Stimulated activated CD8-positive, alpha-beta memory T cell treated with anti-CD3 and anti-CD28 coated beads, Interleukin-4, amount 100 ng/mL, for 1 hour (primary cell): ENCODE measurements around the gene C11orf65.

Source experiments
- DNase-seq, 2 donors: peaks; one replicate each; pipeline ENCODE4 v3.0.0-alpha.2; 2020; ENCODE audit warnings: low read depth in 2 of 2, low spot score in 1 of 2

The C11orf65 gene

DNA sequence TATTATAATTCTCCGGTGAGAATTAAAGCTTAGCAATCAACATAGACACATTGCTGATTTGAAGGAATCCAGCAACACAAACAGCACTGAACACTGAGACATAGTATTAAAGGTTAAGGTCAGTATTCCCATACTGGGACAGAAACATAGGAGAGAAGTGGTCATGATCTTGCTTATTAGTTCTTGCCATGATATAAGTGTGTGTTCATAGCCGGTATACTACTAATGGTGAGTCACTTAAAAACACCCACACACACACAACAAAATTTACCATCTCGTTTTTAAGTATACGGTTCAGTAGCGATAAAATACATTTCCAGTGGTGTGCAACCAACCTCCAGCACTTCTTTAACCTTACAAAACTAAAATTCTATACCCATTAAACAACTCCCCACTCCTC, 96.3 kb downstream of the C11orf65 start:
- no peak for DNase-seq

DNA sequence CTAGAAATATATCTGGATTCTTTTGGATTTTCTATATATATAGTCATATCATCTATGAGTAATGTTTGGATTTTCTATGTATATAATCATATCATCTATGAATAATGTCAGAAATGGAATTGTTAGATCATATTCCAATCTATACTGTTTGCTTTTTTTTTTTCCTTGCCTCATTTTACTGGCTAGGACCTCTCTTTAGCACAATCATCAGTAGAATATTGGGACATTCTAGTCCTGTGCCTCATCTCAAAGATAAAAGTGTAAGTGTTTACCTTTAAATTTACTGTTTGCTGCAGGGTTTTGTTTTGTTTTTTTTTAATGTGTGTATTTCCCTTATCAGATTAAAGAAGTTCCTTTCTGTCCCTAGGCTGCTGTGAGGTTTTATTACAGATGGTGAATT, 97.0 kb downstream of the C11orf65 start:
- no peak for DNase-seq

GRCh38 chr11:108369064-108369463, 98.3 kb downstream of the C11orf65 start:
- DNase-seq: no peak

DNA sequence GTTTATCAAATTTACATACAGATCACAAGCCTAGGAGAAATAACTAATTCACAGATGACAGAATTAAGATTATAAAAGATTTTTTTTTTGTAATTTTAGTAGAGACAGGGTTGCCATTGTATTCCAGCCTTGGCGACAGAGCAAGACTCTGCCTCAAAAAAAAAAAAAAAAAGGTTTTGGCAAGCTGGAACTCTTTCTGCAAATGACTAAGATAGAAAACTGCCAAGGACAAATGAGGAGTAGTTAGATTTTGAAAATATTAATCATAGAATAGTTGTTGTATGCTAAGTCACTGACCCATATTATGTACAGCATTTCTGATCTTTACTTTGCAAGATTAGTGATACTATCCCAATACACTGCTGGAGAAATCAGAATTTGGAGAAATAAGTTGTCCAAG, 99.2 kb downstream of the C11orf65 start:
- DNase-seq: no peak

DNA sequence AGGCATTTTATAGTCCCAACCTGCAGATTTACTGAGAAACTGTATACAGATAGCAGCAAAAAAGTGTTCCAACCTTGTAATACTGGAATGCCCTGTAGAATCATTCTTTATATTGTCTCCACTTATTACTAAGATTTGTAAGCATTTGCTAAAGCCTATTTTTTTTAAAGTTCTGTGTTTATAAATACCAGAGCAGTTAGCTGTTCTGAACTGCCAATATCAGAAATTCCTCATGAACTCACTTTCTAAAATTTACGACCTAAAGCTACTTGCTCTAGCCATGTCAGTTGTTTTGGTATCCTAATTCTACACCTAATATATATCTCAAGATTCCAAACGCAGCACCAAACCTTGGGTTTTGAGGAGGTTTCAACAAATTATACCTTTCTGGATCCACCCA, 103.2 kb downstream of the C11orf65 start:
- DNase-seq: no peak

DNA sequence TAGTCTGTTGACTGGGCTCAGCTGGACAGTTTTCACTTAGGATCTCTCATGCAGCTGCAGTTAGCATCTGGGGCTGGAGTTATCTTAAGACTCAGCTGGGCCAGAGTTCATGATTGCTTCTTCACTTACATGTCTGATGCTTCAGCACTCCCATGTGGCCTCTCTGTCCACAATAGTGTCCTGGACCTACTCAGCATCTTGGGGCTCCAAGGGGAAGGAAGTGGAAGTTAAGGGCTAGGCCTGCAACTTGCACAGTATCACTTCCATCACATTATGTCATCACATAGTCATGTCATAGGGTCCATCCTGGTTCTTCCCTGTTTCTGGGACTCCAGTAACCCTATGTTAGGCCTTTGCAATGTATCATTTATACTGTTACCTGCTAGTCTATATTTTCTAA, 115.9 kb downstream of the C11orf65 start:
- DNase-seq: no peak

GRCh38 chr11:108346451-108346850, 120.9 kb downstream of the C11orf65 start:
- DNase-seq: no peak

- DNase-seq: no peak
Measured at GRCh38 chr11:108345767-108346166, 121.6 kb downstream of the C11orf65 start.

GRCh38 chr11:108343714-108344113, 123.6 kb downstream of the C11orf65 start:
- DNase-seq: no peak

DNA sequence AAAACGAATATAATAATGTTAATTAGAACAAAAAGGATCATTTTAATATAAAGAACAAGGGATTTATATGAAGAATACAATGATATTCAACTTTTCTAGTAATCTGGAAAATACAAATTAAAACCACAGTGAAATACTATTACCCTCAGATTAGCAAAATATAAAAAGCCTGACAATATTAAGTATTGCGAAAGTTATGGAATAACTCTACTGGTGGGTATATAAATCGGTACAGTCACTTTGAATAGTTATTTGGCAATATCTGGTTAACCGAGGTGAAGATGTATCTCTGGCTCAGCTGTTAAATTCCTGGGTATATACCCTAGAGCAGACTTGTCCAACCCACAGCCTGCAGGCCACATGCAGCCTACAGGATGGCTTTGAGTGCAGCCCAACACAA, 125.7 kb downstream of the C11orf65 start:
- no peak for DNase-seq

DNA sequence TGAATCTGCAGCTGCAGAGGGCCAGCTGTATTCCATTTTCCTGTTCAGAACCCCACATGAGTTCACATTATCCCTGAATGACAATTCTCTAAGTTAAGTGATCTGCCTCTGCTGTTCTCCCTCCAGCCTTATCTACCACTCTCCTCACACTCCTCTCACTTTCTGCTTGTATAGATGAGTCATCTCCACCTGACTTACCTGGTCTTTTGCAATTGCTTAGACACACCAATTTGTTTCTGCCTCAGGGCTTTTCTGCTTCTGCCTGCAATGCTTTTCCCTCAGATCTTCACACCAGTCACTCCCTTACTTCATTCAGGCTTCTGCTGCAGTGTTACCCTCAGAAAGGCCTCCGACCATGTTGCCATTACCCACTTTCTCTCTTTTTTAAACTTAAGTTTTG, 126.4 kb downstream of the C11orf65 start:
- DNase-seq: no peak

DNA sequence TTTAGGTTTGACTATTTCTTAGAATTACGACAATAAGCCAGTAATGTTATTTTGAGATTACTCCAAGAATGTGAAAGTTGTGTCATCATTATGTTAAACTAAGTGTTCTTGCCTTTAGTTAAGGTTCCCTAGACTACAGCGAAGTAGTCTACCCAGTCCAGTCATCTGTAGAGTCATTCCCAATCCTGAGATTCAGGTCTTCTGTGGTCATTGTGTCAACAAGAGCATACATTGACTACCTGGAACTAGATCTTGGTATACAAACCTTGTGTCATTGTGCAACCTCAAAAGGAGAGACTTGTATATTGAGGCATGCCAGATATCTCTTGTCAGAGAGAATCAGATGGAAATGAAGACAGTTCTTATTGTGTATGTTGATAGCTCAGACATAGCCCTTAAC, 128.6 kb downstream of the C11orf65 start:
- no peak for DNase-seq

DNA sequence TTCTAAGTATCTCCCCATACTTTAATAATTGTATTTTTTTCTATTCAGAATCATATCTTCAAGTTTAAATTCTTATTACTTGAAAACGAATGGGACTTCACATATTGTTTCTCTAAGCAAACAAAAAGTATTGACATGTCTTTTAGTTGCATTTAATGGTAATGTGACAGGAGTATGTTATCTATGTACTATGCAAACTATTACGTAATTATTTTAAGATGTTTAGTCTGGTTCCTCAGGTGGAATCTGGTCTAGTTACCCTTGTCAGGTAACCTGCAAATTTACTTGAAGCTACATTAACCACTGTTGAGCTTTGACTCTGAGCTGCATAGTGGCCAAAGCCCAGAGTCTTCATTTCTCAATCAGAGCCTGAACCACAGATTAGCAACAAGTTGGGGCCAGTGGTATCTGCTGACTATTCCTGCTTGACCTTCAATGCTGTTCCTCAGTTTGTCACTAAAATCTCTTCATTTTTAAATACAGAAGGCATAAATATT, 133.9 kb downstream of the C11orf65 start:
- no peak for DNase-seq
